Raji (cell line): ENCODE data around the gene CSH2.

Experiments
- POLR2A ChIP-seq: IDR thresholded peaks from 2 replicates; pipeline ENCODE4 v1.6.1; 2011; ENCODE audit warnings: low read depth, low read length, control low read depth; ENCODE audit not compliant: insufficient read depth

CSH2 gene

DNA sequence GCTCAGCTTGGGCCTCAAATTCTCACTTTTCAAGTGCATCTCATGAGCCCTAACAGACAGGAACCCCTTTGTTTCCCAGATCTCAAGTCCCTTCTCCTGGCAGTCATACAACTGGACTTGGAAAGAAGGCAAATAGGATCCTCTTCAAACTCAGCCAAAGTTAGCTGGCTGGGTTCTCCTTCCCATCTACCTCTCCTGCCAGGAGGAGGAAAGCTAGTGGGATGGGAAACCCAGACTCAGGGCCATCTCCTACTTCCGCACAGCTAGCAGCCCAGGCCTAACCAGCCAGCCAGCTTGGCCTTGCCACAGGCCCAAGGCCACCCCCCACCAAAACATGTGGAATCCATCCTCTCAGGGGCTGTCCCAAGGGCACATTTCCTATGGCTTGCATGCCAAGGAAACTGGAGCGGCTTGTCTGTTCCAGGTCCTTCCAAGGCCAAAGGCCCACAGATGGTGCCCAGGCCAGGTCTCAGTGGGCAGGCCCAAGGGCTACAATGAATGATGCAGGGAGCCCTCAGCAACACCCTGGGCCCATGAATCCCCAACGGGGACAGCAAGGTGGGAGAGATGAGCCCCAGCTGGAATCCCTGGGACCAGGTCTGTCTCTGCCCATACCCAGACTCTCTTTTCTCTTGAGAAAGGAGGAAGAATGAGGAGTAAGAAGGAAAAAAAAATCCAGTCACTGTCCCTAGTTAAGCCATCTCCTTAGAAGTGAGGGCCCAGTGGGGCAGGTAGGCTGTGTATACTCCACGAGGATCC is 32.7 kb downstream of the CSH2 start:
- TF ChIP-seq POLR2A, result no peak

DNA sequence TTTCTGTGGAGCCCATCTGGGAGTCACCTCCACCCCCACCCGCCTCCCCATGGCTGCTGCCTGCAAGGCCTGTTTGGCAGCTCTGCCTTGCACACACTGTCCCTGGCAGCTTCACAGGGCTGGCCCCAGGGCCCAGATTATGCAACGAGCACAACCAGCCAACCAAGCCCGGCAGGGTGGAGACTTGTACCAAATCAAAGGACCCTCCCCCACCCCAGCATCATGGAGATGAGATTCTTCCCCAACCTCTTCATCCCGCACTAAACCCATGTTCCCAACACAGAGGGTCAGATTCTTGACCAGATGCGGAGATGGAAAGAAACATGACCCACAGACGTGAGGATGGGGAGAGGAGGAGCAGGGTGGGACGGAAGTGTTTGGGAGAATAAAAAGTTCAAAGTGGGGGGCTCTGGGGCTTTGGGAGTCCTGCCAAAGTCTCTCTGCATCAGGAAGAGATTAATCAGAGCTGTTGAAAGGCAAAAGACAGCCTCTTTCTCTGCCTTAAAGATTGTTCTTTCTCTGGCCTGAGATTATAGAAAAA is 34.8 kb downstream of the CSH2 start:
- TF ChIP-seq POLR2A, result no peak

DNA sequence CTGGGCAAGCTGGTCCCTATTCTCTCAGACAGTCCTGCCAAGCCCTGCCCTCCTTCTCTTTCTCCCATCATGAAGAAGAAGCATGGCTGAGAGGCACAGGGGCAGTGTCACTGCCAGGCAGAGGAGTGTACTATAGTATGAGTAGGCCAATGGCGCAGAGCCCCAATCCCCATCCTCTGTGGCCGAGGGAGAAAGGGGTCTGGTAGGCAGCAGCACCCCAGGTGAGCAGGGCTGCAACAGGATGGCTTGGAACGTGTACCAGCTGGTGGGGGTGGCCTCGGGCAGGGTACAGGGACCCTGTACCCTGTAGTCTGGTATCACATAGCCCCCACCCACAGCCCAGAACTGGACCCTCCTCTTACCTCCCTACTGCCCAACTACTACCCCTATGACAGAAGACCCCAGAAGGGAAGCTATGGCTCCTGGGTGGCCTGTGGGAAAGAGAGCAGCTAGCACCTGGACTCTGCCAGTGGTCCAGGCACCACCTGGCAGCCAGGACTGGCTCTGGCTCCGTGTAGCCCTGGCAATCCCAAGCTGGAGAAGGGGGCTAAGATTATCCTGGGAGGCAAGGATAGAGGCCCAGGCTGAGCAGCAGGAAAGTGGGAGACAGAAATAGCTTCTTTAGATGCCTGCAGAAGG is 35.4 kb downstream of the CSH2 start:
- no peak for TF ChIP-seq POLR2A

DNA sequence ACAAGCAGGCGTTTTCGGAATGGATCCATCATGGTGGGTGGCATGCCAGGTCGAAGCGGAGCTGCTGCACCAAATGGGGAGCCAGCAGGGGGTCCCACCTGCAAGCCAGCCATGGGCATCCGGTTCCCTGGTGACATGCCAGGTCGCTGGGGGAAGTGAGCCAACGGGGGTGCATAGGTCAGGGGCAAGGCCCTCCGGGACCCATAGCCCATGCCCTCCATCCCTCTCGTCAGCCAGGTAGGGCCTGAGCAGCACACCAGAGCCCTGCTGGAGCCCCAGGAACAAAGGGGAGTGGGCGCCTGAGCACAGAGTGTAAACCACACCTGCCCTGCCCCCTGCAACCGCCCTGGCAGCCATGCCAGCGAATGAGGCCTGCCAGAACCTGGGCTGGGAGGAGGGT is 36.0 kb downstream of the CSH2 start:
- no peak for TF ChIP-seq POLR2A

DNA sequence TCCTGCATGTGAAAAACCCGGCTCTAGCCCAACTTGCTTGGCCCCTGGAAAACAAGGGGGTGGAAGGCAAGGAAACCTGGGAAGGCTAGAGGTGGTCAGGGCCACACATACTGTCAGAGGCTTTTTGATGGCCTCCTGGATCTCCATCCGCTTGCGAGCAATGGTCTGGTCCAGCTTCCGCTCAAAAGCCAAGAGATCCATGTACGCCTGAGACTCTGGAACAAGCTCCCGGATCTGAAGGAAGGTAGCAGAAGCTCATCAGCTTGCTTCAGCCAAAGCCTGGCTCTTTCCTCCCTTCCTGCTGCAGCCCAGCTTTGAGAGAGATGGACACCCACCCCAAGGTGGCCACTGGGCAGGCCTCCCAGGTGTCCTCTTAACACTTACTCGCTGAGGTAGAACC is 36.7 kb downstream of the CSH2 start:
- no peak for TF ChIP-seq POLR2A

DNA sequence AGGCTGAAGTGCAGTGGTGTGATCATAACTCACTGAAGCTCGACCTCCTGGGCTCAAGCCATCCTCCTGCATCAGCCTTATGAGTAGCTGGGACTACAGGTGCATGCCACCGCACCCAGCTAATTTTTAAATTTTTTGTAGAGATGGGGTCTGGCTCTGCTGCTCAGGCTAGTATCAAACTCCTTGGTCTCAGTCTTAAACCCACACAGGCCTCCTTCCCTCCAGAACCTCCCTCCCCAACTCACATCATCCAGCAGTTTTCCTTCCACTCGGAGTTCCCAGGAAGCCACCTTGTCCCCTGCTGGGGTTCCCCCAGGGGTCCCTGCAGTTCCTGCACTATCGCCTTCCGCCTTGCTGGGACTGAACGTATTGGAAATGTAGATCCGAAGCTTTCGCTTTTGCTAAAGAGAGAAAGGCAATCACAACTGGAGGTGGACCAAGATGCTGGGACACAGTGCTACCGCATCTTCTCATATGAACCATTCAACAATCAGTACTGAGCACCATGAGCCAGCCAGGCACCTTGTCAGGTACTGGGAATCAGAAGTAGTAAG is 38.2 kb downstream of the CSH2 start:
- TF ChIP-seq POLR2A, result no peak

DNA sequence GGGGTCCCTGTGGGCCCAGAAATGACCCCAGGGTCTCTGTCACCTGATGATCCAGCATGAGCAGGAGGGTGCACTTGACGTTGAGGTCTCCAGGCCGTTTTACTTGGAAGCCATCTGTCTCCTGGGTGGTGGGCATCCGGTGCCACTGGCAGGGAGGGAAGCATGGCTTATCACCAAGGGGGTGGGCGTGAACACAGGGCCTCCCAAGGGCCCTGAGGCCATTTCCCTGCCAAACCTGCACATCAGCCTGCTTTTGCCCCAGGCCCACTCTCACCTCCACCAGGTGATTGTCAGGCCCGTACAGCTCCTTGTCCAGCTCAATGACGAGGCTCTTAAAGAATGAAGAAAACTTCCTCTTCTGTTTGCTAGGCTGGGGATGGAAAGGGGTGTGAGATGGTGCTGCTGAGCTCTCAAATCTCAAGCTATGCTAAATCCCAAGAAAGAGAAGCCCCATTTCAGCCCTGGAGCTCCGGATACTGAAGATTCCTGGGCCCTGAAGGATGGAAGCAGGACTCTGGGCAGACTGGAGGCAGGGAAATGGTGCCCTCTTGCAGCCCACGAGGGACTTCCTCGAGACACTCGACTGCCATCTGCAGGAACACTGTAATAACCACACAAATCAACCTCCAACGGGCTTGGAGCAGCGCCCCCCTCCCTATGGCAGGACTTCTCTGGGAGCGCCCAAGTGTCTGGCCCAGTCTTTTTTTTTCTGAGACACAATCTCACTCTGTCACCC is 38.9 kb downstream of the CSH2 start:
- no peak for TF ChIP-seq POLR2A

DNA sequence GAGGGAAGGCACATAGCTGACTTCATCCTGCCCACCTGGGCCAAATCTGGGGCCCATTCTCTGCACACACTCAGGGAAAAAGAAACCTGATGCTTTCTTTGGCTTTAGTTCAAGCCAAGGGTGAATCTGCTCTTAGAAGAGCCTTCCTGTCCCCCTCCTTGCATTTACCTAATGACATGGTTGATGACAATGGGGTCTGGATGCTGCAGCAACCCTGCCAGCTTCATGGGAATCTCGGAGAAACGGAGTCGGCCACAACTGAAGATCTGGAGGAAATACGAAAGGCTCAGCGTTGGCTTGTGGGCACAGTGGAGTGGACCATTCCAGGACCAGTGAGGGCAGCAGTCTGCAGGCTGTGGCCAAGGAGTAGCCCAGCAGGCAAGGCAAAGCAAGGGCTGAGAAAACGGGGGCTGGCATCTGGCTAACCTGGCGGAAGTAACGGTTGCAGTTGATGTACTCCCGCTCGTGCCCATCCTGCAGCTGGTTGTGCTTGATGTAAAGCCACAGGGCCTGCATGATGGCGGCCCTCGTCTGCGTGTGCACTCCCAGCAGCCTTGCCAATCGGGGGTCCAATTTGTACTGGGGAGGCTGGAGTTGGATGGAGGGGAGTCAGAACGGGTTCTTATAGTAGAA is 39.6 kb downstream of the CSH2 start:
- no peak for TF ChIP-seq POLR2A

DNA sequence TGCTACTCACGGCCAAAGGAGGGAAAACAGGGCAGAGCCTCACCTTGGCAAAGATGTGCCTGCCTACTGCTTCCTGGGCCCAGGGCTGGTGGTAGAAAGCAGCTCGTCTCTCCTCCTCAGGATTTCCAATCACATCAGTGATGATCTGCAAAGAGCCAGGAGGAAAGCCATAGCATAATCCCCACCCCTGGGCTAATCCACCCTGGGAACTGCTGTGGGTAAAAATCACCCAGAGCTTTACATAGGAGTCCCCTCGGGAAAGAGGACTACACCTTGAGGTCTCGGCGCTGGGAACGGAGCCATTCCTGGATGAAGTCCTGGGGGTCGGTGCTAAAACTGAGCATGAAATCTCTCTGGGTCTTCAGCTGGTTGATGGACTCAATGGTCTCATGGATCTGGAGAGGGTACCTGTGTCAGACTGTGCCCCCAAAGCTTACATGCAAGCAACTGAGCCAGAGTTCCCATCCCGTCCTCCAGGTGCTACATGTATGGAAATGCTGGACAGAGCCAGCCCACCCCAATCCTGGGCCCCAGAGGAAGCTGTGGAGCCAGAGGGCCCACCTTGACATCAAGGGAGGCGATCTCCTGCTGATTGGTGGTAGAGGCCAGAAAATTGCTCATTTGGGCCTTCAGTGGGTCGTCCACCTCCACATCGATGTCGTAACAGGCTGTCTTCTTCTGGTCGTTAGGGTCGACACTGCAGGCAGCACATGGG is 40.3 kb downstream of the CSH2 start:
- no peak for TF ChIP-seq POLR2A

DNA sequence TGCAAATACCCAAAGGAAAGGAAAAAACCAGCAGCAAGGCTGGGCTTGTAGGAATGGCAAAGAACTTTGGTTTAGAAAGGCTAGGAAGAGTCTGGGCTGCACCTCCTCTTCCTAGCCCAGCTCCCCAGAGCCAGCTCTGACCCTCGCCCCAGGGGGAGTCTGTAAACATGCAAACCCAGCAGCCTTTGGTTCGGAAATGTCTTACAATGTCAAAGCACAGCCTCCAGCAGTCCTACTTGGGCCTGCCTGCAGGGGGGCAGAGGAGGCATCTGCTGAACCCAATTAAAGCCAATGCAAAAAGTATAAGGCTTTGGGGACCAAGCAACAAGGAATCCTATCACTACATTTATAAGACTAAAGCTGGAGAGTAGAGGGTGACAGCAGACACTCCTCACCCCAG is 41.0 kb downstream of the CSH2 start:
- TF ChIP-seq POLR2A, result no peak

DNA sequence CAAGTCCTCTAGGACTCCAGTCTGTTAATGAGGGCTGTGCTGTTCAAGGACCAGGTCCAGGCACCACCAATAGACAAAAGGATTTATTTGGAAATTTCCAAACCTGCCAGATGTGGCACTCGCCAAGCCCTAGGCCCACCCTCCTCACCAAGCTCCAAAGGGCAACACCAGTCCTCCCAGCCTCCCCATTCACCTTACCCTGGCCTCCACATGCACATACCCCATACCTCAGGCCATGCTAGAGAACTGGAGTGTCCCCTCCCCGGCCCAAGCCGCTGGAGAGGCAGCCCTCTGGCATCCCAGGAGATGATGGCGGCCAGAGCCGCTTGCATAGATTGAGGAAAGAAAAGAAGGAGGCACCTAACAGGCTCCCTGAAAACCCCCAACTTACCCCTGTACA is 41.5 kb downstream of the CSH2 start:
- no peak for TF ChIP-seq POLR2A

DNA sequence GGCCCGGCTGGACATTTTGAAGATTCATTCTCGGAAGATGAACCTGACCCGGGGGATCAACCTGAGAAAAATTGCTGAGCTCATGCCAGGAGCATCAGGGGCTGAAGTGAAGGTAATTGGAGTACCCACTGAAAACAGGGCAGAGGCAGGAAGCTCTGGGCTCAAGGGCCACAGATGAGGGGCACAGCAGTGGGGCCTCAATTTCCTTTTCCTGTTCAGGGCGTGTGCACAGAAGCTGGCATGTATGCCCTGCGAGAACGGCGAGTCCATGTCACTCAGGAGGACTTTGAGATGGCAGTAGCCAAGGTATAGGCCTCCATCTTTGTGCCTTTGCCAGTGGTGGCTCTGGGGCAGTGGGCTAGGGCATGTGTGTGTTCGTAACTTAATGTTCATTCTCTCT is 42.0 kb downstream of the CSH2 start:
- no peak for TF ChIP-seq POLR2A

DNA sequence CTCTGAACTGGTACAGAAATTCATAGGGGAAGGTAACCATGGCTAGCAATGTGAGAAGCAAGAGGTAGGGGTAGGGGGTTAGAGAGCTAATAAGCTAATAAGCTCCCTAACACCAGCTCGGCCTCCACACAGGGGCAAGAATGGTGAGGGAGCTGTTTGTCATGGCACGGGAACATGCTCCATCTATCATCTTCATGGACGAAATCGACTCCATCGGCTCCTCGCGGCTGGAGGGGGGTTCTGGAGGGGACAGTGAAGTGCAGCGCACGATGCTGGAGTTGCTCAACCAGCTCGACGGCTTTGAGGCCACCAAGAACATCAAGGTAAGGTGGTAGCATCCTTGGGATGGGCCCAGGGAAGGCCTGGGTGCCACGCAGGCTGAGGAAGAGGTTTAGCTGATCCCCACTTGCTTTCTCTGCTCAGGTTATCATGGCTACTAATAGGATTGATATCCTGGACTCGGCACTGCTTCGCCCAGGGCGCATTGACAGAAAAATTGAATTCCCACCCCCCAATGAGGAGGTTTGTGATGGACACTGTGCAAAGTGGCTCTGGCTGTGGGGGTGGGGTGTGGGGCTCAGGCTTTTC is 42.5 kb downstream of the CSH2 start:
- TF ChIP-seq POLR2A, result no peak

DNA sequence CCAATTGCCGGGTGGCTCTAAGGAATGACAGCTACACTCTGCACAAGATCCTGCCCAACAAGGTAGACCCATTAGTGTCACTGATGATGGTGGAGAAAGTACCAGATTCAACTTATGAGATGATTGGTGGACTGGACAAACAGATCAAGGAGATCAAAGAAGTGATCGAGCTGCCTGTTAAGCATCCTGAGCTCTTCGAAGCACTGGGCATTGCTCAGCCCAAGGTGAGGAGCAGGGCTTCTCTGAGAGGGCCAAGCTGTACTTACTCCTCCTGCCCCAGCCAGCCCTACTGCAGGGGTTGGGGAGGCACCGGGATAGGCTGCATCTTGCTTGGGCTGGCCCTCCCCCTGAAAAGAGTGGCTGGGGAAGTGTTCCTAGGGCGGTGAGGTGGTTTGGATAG is 43.2 kb downstream of the CSH2 start:
- no peak for TF ChIP-seq POLR2A
